Measurements from ENCODE around the gene HBEGF. TPM values are rescaled to one million over a fixed set of nuclear protein-coding genes. Genes with fewer than 3 reads are reported as not detected.
A peak's percentile ranks its signal among the peaks of the same experiment; 100 is the strongest.

HBEGF gene
- total and polyA plus RNA-seq, 9 donors, result 10.0 to 27.0 (median 14.6) TPM

DNA sequence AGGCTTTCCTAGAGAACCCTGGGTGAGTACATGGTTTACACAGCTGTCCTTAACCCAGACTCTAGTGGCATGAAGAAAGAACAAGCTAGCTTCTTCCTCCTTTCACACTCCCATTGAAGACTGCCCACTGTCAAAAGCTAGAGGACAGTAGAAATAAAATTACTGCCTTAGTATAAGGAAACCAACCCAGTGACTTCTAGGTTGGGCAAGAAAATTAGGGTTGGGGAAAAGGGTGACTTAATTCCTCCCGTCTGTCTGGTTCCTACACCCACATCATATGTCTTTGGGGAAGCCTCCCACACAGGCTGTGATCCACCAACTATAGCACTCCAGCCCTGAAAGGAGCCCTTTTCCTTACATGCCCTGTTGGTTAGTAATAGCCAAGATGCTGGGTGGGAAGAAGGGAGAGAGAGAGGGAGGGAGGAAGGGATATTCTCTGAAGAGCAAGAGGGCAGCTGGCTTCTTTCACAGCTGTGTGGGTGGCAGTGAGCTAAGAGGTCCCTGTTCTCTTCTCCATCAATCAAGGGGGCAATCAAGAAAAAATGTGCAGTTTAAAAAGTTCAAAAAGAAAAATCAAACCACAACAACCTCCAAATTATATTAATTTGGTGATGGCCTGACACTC is 21.7 kb downstream of the HBEGF start:
- H3K27me3 ChIP-seq (ENCODE audit: control insufficient read depth, insufficient read depth, low read length), result no peaks in the 10 kb centered on the region
- H3K27ac ChIP-seq (ENCODE audit: low read length), result no peak overlapping the region
- H3K36me3 ChIP-seq (ENCODE audit: control insufficient read depth, insufficient read depth, low read length), result no peaks in the 10 kb centered on the region
- no CpG with 5 or more reads among the region's 1 CpG for WGBS (ENCODE audit: insufficient coverage)
- no peak overlapping the region for H3K4me3 ChIP-seq (ENCODE audit: low read length)
- H3K4me1 ChIP-seq (ENCODE audit: control insufficient read depth, insufficient read depth, low read length), result peaks cover 32% of the 10 kb centered on the region
- DNase-seq, result no peak
- no peaks in the 10 kb centered on the region for H3K9me3 ChIP-seq (replicated peaks; ENCODE audit: control insufficient read depth, low read depth, low read length)

DNA sequence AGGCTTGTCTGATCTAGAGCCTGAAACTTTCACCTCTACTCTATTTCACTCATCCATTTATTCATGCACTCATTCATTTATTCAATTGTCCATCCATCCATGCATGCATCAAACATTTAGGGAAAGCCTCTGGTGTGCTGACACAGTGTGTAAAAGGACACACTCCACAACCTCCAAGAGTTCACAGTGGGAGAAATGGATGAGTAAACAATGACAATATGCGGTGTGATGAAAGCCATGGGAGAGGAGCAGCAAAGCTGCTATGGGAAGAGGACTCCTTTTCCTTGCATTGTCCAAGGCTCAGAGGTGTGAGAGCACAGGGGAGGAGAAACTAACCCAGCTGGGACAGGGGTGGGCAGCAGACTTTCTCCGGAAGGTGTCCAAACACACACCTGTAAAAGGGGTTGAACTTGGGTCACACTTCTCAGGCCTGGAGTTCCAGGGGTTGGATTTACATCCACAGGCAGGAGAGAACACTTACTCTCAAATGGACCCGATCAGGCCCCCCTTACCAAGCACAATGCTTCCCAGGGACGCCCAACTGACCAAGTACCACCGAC is 22.3 kb downstream of the HBEGF start:
- no peaks in the 10 kb centered on the region for H3K9me3 ChIP-seq (replicated peaks; ENCODE audit: control insufficient read depth, low read depth, low read length)
- WGBS (ENCODE audit: insufficient coverage), result no CpG with 5 or more reads among the region's 5 CpGs
- no peak overlapping the region for H3K4me3 ChIP-seq (ENCODE audit: low read length)
- H3K27ac ChIP-seq (ENCODE audit: low read length), result no peak overlapping the region
- H3K4me1 ChIP-seq (ENCODE audit: control insufficient read depth, insufficient read depth, low read length), result peaks cover 29% of the 10 kb centered on the region
- H3K36me3 ChIP-seq (ENCODE audit: control insufficient read depth, insufficient read depth, low read length), result no peaks in the 10 kb centered on the region
- no peaks in the 10 kb centered on the region for H3K27me3 ChIP-seq (ENCODE audit: control insufficient read depth, insufficient read depth, low read length)
- no peak for DNase-seq

DNA sequence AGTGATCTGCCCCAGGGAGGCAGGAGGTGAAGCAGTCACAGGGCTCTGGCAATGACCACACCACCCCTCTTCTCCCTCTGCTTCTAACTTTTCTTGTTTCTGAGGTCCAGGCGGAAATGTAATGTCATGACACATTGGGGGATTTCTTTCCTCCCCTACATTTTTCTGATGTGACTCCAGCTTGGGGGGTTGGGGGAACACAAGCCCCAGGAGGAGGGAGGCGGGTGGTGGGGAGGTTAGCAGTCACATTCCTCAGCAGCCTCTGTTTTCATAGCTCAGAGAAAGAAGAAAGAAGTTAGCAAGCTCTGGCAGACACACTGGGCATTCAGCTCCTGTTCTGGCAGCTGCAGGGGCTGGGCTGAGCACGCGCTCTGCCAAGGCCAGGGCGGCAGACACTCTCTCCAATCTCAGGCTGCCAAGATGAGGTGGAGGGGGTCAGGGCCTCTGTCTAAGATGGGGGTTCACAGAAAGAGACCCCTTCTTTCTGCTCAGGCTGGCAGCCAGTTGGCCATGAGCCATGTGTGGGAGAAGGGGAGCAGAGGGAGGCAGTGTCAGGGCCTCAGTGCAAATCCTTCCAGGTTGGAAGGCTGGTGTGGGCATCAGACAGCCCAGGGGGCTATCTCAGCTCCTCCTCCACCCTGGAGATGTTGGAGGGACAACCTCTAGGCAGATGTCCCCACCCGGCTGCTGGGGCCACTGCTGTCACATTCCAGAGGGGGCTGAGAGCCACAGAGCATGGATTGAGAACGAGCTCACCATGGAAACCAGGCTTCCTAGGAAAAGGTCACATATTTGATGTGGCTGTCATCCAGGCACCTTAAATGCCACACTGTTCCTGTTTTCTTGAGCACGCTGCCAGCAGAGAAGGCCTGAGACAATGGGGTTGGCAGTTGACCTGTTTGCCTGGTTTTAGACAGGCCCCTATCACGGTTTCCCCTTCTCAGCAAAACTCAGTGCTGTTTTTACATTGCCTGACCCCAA is 23.4 kb downstream of the HBEGF start:
- H3K36me3 ChIP-seq (ENCODE audit: control insufficient read depth, insufficient read depth, low read length), result no peaks in the 10 kb centered on the region
- H3K4me3 ChIP-seq (ENCODE audit: low read length), result no peak overlapping the region
- H3K27me3 ChIP-seq (ENCODE audit: control insufficient read depth, insufficient read depth, low read length), result no peaks in the 10 kb centered on the region
- H3K27ac ChIP-seq (ENCODE audit: low read length), result peak overlapping the region; percentile 69
- whole genome bisulfite sequencing (ENCODE audit: insufficient coverage), result 30% methylated on average over 4 of the region's 9 CpGs
- DNase-seq, result peak; percentile 76
- H3K4me1 ChIP-seq (ENCODE audit: control insufficient read depth, insufficient read depth, low read length), result peaks cover 27% of the 10 kb centered on the region
- H3K9me3 ChIP-seq (replicated peaks; ENCODE audit: control insufficient read depth, low read depth, low read length), result no peaks in the 10 kb centered on the region

DNA sequence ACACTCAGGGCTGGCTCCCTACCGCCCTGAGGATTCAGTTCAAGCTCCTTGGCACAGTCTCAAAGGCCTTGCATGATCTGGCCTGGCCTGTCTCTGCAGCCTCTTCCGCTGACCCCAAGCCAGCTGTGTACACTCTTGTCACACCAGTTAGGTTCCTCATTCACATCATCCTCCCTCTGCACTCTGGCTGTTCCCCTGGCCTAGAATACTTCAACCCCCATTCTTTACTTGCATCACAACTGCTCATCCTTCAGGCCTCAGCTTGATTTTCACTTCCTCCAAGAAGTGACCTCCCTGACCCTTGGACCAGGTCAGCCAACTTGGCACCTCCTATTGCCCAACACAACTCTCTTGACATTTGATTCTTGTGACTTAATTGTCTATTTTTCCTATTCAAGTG is 24.6 kb downstream of the HBEGF start:
- H3K27me3 ChIP-seq (ENCODE audit: control insufficient read depth, insufficient read depth, low read length), result no peaks in the 10 kb centered on the region
- H3K4me1 ChIP-seq (ENCODE audit: control insufficient read depth, insufficient read depth, low read length), result peaks cover 25% of the 10 kb centered on the region
- H3K36me3 ChIP-seq (ENCODE audit: control insufficient read depth, insufficient read depth, low read length), result no peaks in the 10 kb centered on the region
- WGBS (ENCODE audit: insufficient coverage), result 90% methylated on average over 2 of the region's 2 CpGs
- no peak overlapping the region for H3K27ac ChIP-seq (ENCODE audit: low read length)
- no peaks in the 10 kb centered on the region for H3K9me3 ChIP-seq (replicated peaks; ENCODE audit: control insufficient read depth, low read depth, low read length)
- DNase-seq, result peak; percentile 81
- H3K4me3 ChIP-seq (ENCODE audit: low read length), result no peak overlapping the region

DNA sequence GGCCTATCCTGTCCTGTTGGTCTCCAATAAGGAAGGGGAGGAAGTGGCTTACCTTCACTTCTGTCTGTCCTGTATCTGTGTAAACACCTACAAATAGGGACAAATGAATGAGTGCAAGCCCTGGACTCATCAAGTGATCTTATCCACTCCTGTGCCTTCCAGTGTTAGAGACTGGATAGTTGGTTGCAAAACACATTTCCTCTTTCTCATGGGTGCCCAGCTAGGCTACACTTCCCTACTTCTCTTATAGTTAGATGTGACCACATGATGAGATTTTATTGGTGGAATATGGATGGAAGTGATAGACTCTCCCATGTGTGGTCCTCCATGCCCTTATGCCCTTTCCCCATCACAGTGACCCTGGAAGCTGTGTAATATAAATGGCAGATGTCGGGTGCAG is 26.6 kb downstream of the HBEGF start:
- Histone ChIP-seq H3K4me3 (ENCODE audit: low read length) (no peak overlapping the region), H3K4me1 (ENCODE audit: control insufficient read depth, insufficient read depth, low read length) (peaks cover 24% of the 10 kb centered on the region), H3K9me3 (replicated peaks; ENCODE audit: control insufficient read depth, low read depth, low read length) (no peaks in the 10 kb centered on the region), H3K27ac (ENCODE audit: low read length) (no peak overlapping the region), H3K27me3 (ENCODE audit: control insufficient read depth, insufficient read depth, low read length) (no peaks in the 10 kb centered on the region), H3K36me3 (ENCODE audit: control insufficient read depth, insufficient read depth, low read length) (no peaks in the 10 kb centered on the region)
- DNase-seq, result peak; percentile 39
- no CpG with 5 or more reads among the region's 1 CpG for WGBS (ENCODE audit: insufficient coverage)

DNA sequence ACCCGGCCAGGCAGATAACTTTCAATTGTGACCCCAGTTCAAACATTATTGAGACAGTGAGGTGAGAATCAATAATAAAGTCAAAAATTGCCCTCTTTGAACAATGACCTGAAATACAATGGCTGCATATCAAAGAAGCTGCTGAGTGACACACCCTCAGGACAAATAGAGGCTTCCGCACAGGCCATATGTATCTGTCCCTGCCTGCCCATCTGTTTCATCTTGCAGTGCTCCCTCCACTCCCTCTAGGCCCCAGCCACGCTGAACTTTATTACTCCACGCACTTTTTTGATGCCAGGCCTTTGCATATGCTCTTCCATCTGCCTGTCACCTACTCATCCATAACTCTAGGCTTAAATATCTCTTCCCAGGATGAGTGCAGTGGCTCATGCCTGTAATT is 27.6 kb downstream of the HBEGF start:
- WGBS (ENCODE audit: insufficient coverage), result 72% methylated on average over 3 of the region's 4 CpGs
- Histone ChIP-seq H3K9me3 (replicated peaks; ENCODE audit: control insufficient read depth, low read depth, low read length) (no peaks in the 10 kb centered on the region), H3K4me3 (ENCODE audit: low read length) (no peak overlapping the region), H3K36me3 (ENCODE audit: control insufficient read depth, insufficient read depth, low read length) (no peaks in the 10 kb centered on the region), H3K4me1 (ENCODE audit: control insufficient read depth, insufficient read depth, low read length) (peaks cover 16% of the 10 kb centered on the region), H3K27ac (ENCODE audit: low read length) (no peak overlapping the region), H3K27me3 (ENCODE audit: control insufficient read depth, insufficient read depth, low read length) (no peaks in the 10 kb centered on the region)
- no peak for DNase-seq

DNA sequence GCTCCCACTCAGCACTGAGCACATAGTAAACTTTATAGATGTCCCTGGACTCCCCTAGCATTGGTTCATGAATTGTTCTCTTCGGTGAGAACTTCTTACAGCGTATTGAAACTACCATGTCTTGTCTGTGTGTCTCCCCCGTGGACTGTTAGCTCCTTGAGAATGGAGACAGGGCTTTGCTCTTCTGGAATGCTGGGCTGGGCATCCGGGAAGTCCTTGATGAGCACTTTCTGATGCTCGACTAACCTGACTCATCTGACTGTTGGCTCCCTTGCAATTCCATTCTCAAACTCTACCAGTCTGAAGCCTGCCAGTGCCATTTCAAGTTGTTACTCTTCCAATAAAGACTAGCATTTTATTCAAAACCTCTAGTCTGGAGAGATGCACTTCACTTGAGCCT is 28.5 kb downstream of the HBEGF start:
- no peak overlapping the region for H3K27ac ChIP-seq (ENCODE audit: low read length)
- no peaks in the 10 kb centered on the region for H3K27me3 ChIP-seq (ENCODE audit: control insufficient read depth, insufficient read depth, low read length)
- H3K4me1 ChIP-seq (ENCODE audit: control insufficient read depth, insufficient read depth, low read length), result peaks cover 9% of the 10 kb centered on the region
- H3K9me3 ChIP-seq (replicated peaks; ENCODE audit: control insufficient read depth, low read depth, low read length), result no peaks in the 10 kb centered on the region
- DNase-seq, result no peak
- WGBS (ENCODE audit: insufficient coverage), result 80% methylated on average over 5 of the region's 5 CpGs
- no peak overlapping the region for H3K4me3 ChIP-seq (ENCODE audit: low read length)
- no peaks in the 10 kb centered on the region for H3K36me3 ChIP-seq (ENCODE audit: control insufficient read depth, insufficient read depth, low read length)

DNA sequence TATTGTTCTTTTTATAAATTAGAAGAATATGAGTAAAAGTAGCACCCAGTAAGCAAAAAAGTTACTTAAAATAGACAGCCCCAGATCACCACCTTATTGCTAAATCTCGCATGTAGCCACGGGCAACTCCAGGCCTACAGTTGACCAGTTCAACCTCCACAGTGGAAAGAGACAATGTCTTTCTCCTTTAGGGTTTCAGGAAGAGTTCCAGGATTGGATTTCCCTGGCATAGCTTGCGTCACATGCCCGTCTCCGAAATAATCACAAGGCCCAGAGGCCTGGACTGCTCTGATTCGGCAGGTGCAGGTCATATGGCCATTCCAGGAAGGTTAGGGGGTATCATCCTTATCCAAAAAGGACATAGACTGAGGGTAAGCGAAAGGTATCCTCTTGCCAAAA is 33.6 kb downstream of the HBEGF start:
- 80% methylated on average over 1 of the region's 7 CpGs for WGBS (ENCODE audit: insufficient coverage)
- H3K9me3 ChIP-seq (replicated peaks; ENCODE audit: control insufficient read depth, low read depth, low read length), result no peaks in the 10 kb centered on the region
- H3K36me3 ChIP-seq (ENCODE audit: control insufficient read depth, insufficient read depth, low read length), result no peaks in the 10 kb centered on the region
- no peak for DNase-seq
- peaks cover 2% of the 10 kb centered on the region for H3K27me3 ChIP-seq (ENCODE audit: control insufficient read depth, insufficient read depth, low read length)
- H3K4me3 ChIP-seq (ENCODE audit: low read length), result no peak overlapping the region
- H3K4me1 ChIP-seq (ENCODE audit: control insufficient read depth, insufficient read depth, low read length), result peaks cover 12% of the 10 kb centered on the region
- peak overlapping the region; percentile 80 for H3K27ac ChIP-seq (ENCODE audit: low read length)

DNA sequence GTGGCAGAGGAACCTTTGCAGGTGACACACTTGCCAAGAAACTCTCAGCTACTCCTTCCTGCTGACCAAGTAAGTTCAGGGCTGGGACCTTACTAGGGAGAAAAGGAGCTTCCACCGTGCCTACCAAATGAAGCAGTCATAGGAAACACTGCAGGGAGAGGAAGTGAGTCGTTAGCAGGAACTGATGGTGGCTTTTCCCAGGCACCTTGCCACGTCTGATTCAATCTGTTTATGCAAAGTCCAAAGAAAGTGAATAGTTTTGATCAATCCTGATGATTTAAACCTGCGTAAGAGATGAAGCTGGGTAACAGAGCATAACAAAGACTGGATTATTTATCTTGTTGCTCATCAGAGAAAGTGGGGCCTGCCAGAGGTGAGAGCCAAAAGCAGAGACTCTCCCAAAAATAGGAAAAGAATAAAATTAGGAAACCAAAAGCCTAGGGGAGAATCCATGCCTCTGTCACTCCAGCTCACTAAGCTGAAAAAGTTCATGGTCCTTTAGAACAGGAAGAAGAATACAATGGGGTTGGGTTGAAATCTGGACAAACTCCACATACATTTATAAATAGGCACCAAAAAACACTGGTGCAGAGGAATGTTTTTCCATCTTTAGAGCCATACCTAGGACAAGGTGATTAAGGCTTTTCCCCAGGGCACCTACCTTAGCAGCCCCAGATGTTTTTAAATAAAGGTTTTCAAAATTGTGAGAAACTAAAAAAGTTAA is 34.2 kb downstream of the HBEGF start:
- no peaks in the 10 kb centered on the region for H3K36me3 ChIP-seq (ENCODE audit: control insufficient read depth, insufficient read depth, low read length)
- H3K9me3 ChIP-seq (replicated peaks; ENCODE audit: control insufficient read depth, low read depth, low read length), result no peaks in the 10 kb centered on the region
- H3K4me3 ChIP-seq (ENCODE audit: low read length), result no peak overlapping the region
- H3K27me3 ChIP-seq (ENCODE audit: control insufficient read depth, insufficient read depth, low read length), result peaks cover 2% of the 10 kb centered on the region
- peaks cover 12% of the 10 kb centered on the region for H3K4me1 ChIP-seq (ENCODE audit: control insufficient read depth, insufficient read depth, low read length)
- 29% methylated on average over 4 of the region's 4 CpGs for WGBS (ENCODE audit: insufficient coverage)
- H3K27ac ChIP-seq (ENCODE audit: low read length), result peak overlapping the region; percentile 80
- peak; percentile 49 for DNase-seq

Measured in muscle of leg (tissue), 11 donors.